ENCODE measurements around the gene IDI1. TPM values are rescaled to one million over a fixed set of nuclear protein-coding genes. Genes with fewer than 3 reads are reported as not detected.

The IDI1 gene
- total and polyA plus RNA-seq, 2 of the 4 experiments (the other 2 are of a cell fraction) = 27.3 to 27.4 TPM

GRCh38 chr10:992467-992866, 56.5 kb downstream of the IDI1 start:
- dilution Hi-C loops (cut with HindIII; ENCODE audit: low sequenced_read_pairs, unreplicated experiment) = no loop called here

More at GRCh38 chr10:992467-992866, 56.5 kb downstream of the IDI1 start:
- Histone ChIP-seq H3K4me2 (ENCODE audit: low read depth, low read length) (no peak overlapping the region), H2BK20ac (ENCODE audit: low read depth, low read length) (no peak overlapping the region), H2BK15ac (ENCODE audit: low read depth, low read length) (no peak overlapping the region), H3K9me1 (ENCODE audit: insufficient read depth, low read length) (peaks cover 10% of the 10 kb centered on the region), H4K5ac (ENCODE audit: low read depth, low read length) (no peak overlapping the region), H2BK5ac (ENCODE audit: low read depth, low read length, poor library complexity, severe bottlenecking) (no peak overlapping the region), H3K36me3 (ENCODE audit: control insufficient read depth, insufficient read depth, low read length) (peaks cover 31% of the 10 kb centered on the region), H3K9me3 (ENCODE audit: control insufficient read depth, insufficient read depth, low read length) (no peaks in the 10 kb centered on the region), H3K9ac (ENCODE audit: low read depth, low read length) (no peak overlapping the region), H2AK5ac (ENCODE audit: low read depth, low read length) (no peak overlapping the region), H3K14ac (replicated peaks; ENCODE audit: low read depth, low read length) (no peak overlapping the region), H3K23ac (ENCODE audit: low read depth, low read length) (no peak overlapping the region), H4K20me1 (ENCODE audit: insufficient read depth, low read length) (peaks cover 46% of the 10 kb centered on the region), H3K27ac (ENCODE audit: insufficient read depth, low read length) (no peak overlapping the region), H2AFZ (replicated peaks; ENCODE audit: low read length, poor library complexity) (no peak overlapping the region), H3K79me1 (ENCODE audit: low read depth in 1 of 2, low read length in 2 of 2) (peaks cover 40 to 51% of the 10 kb centered on the region in 2 experiments), H3K27me3 (ENCODE audit: control insufficient read depth, insufficient read depth, low read length) (no peaks in the 10 kb centered on the region), H4K8ac (ENCODE audit: low read depth in 2 of 2, low read length in 2 of 2) (no peak overlapping the region), H3K4me3 (ENCODE audit: insufficient read depth, low read depth, low read length) (no peak overlapping the region), H3K4me1 (ENCODE audit: control insufficient read depth, insufficient read depth, low read length) (peaks cover 4% of the 10 kb centered on the region; the same call in 1 of the 2 replicates), H2AK9ac (replicated peaks; ENCODE audit: low read depth, low read length, poor library complexity) (no peak overlapping the region), H3K56ac (ENCODE audit: extremely low read depth, insufficient read depth, low read length) (no peak overlapping the region), H3K4ac (ENCODE audit: low read depth, low read length) (no peak overlapping the region), H2BK120ac (ENCODE audit: low read depth, low read length) (no peak overlapping the region), H3K18ac (ENCODE audit: low read depth, low read length) (no peak overlapping the region), H4K91ac (ENCODE audit: insufficient read depth, low read depth, low read length) (no peak overlapping the region)
- intact Hi-C loops (cut with micrococcal nuclease) (no loop called here), in situ Hi-C loops (cut with MboI; ENCODE audit: low sequenced_read_pairs) (no loop called here)
- ChIA-PET CTCF (no interaction called here), POLR2A (ENCODE audit: unreplicated experiment) (no interaction called here)
- no peak for ATAC-seq (ENCODE audit: low read depth)
- BruUV-seq (replicated peaks) = no TSS peak
- DNase-seq = no peak
- WGBS, 2 experiments (ENCODE audit: extremely low coverage in 2 of 2, insufficient read length in 1 of 2) = 100% methylated on average over 1 of the region's 6 CpGs; no CpG with 5 or more reads in 1 of the 2 experiments
- TF ChIP-seq RFX5 (IDR thresholded peaks at IDR 0.05; ENCODE audit: low read depth, low read length) (no peak), FOS (IDR thresholded peaks at IDR 0.05; ENCODE audit: low read depth, low read length) (no peak), MAZ (IDR thresholded peaks at IDR 0.05; ENCODE audit: borderline replicate concordance, low read depth, low read length) (no peak), CTCF (conservative IDR thresholded peaks at IDR 0.05; ENCODE audit: low read depth, low read length) (no peak), RAD21 (IDR thresholded peaks at IDR 0.05; ENCODE audit: low read length) (no peak), MXI1 (IDR thresholded peaks at IDR 0.05; ENCODE audit: borderline replicate concordance, low read depth, low read length) (no peak), CEBPB (IDR thresholded peaks at IDR 0.05; ENCODE audit: low read depth, low read length) (no peak), ELK1 (IDR thresholded peaks at IDR 0.05; ENCODE audit: borderline replicate concordance, low read depth, low read length) (no peak), NFE2L2 (IDR thresholded peaks at IDR 0.05; ENCODE audit: low read depth, low read length) (no peak), RCOR1 (IDR thresholded peaks at IDR 0.05; ENCODE audit: insufficient replicate concordance, low read length) (no peak), BHLHE40 (IDR thresholded peaks at IDR 0.05; ENCODE audit: low read depth, low read length) (no peak), SMC3 (IDR thresholded peaks at IDR 0.05; ENCODE audit: low read depth, low read length) (no peak)
